CD4-positive, CD25-positive, alpha-beta regulatory T cell (primary cell): Measurements from ENCODE around the gene PLEKHA5. TPM values are rescaled to one million over a fixed set of nuclear protein-coding genes. Genes with fewer than 3 reads are reported as not detected.

Experiments
- ATAC-seq, 2 donors: fragments of 150-1000 bp; cut with Tn5 transposase; one replicate each; pipeline ENCODE4 v1.10.0; 2021; ENCODE audit warnings: low read depth in 2 of 2, moderate number of reproducible peaks in 2 of 2, moderate library complexity in 1 of 2
- DNase-seq, 3 donors: peaks; one replicate each; pipeline versions ENCODE4 v3.0.0 to v3.0.0-alpha.2; 2012 to 2022; ENCODE audit warnings: mixed read lengths in 1 of 3
- H3K27ac ChIP-seq: one replicate; pipeline ENCODE4 v1.7.0; 2013; ENCODE audit warnings: mild to moderate bottlenecking, low read length; ENCODE audit not compliant: insufficient read depth, poor library complexity, severe bottlenecking
- H3K27me3 ChIP-seq: one replicate; pipeline ENCODE4 v1.7.0; 2013; ENCODE audit warnings: low read length; ENCODE audit not compliant: control insufficient read depth, insufficient read depth
- H3K36me3 ChIP-seq: one replicate; pipeline ENCODE4 v1.7.0; 2013; ENCODE audit warnings: mild to moderate bottlenecking, low read length, moderate library complexity; ENCODE audit not compliant: control insufficient read depth, insufficient read depth
- H3K4me1 ChIP-seq: 2 replicates; pipeline ENCODE4 v1.7.0; 2013; ENCODE audit warnings: mild to moderate bottlenecking, low read length; ENCODE audit not compliant: insufficient read depth, control insufficient read depth, poor library complexity, severe bottlenecking
- H3K4me3 ChIP-seq: one replicate; pipeline ENCODE4 v1.7.0; 2013; ENCODE audit warnings: low read depth, mild to moderate bottlenecking, low read length, moderate library complexity
- H3K9me3 ChIP-seq, 2 experiments: 1 replicate in 1 of 2; 2 replicates in 1 of 2; pipeline ENCODE4 v1.7.0; 2013; ENCODE audit warnings: low read length in 2 of 2, mild to moderate bottlenecking in 1 of 2, moderate library complexity in 1 of 2; ENCODE audit not compliant: control insufficient read depth in 2 of 2
- H3K27ac Mint-ChIP-seq, 3 donors: one replicate each; pipeline ENCODE4 v1.8.0; 2020 to 2022; ENCODE audit warnings: mild to moderate bottlenecking in 3 of 3, mixed read lengths in 3 of 3, moderate library complexity in 2 of 3
- H3K27me3 Mint-ChIP-seq: one replicate; pipeline ENCODE4 v1.8.0; 2022; ENCODE audit warnings: mild to moderate bottlenecking, mixed read lengths
- H3K36me3 Mint-ChIP-seq: one replicate; pipeline ENCODE4 v1.8.0; 2020; ENCODE audit warnings: mixed read lengths
- H3K4me1 Mint-ChIP-seq, 4 donors: one replicate each; pipeline ENCODE4 v1.8.0; 2020 to 2022; ENCODE audit warnings: mixed read lengths in 4 of 4, mild to moderate bottlenecking in 1 of 4
- H3K4me3 Mint-ChIP-seq, 4 donors: one replicate each; pipeline ENCODE4 v1.8.0; 2020 to 2022; ENCODE audit warnings: mild to moderate bottlenecking in 4 of 4, mixed read lengths in 4 of 4, moderate library complexity in 3 of 4
- H3K9me3 Mint-ChIP-seq, 7 donors: one replicate each; pipeline ENCODE4 v1.8.0; 2020 to 2022; ENCODE audit warnings: mixed read lengths in 7 of 7, mild to moderate bottlenecking in 3 of 7, moderate library complexity in 2 of 7
- polyA plus RNA-seq, 4 donors: library from polyadenylated mRNA; unstranded; fragments of 300-500 nt; fragmentation: Illumina TruSeq; gene quantifications; one replicate each; pipeline ENCODE4 v1.2.3, GENCODE V29; 2021
- total RNA-seq: library from RNA; stranded (reverse); gene quantifications from one replicate; pipeline ENCODE4 v1.2.3, GENCODE V29; 2022

Gene PLEKHA5
- total and polyA plus RNA-seq, 5 donors from 2014 or later: 1.2 to 14.7 (median 2.9) TPM

DNA sequence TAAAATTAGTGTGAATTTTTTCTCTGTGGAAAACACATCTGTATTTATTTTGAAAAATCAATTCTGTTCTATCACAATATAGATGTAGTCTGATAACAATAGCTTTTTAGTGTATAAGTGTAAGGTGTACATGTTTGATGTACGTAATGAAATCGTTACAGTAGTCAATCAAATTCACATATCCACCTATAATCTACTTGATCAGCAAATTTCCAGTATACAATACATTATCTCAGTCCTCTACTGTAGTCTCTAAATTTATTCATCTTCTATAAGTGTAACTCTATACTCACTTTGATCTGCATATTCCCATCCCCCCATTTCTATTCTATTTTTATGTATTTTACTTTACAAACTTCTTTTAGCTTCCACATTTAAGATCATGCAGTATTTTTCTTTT, 13.0 kb downstream of the PLEKHA5 start:
- no peaks in the 10 kb centered on the region for H3K4me1 Mint-ChIP-seq

DNA sequence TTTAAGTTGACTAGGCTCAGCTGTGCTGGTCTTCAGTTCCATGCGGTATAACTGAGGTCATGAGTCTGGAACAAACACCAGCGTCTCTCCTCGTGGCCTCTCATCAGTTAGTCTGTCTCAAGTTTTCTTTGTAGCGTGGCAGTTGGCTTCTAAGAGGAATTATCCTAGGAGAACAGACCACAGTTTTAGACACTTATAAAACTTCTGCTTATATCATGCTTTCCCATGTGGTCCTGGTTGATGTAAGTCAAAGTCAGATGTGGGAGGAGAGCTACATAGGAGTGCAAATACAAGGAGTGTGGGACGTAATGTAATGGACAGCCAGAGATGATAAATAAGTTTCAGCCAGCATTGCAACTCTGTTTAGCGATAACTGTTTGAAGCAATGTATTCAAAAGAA, 14.8 kb downstream of the PLEKHA5 start:
- Mint-ChIP-seq H3K4me3 (no peak overlapping the region), H3K4me1 (no peaks in the 10 kb centered on the region), H3K9me3 (peaks cover 0 to 2% (median 0%) of the 10 kb centered on the region in 7 donors), H3K36me3 (no peaks in the 10 kb centered on the region), H3K27ac (no peak overlapping the region), H3K27me3 (no peaks in the 10 kb centered on the region)
- no peak for DNase-seq
- Histone ChIP-seq H3K4me1 (no peaks in the 10 kb centered on the region), H3K4me3 (no peak overlapping the region), H3K27ac (no peak overlapping the region), H3K36me3 (no peaks in the 10 kb centered on the region), H3K27me3 (no peaks in the 10 kb centered on the region), H3K9me3 (no peaks in the 10 kb centered on the region)
- no peak for ATAC-seq

More for the DNA sequence above, 13.0 kb downstream of the PLEKHA5 start:
- Histone ChIP-seq H3K9me3 (no peaks in the 10 kb centered on the region), H3K4me3 (no peak overlapping the region), H3K27me3 (no peaks in the 10 kb centered on the region), H3K36me3 (no peaks in the 10 kb centered on the region), H3K27ac (no peak overlapping the region), H3K4me1 (no peaks in the 10 kb centered on the region)
- DNase-seq (no peak), ATAC-seq (no peak)
- Mint-ChIP-seq H3K27ac (no peak overlapping the region), H3K9me3 (peaks cover 0 to 4% (median 0%) of the 10 kb centered on the region in 7 donors), H3K27me3 (no peaks in the 10 kb centered on the region), H3K36me3 (no peaks in the 10 kb centered on the region), H3K4me3 (no peak overlapping the region)

DNA sequence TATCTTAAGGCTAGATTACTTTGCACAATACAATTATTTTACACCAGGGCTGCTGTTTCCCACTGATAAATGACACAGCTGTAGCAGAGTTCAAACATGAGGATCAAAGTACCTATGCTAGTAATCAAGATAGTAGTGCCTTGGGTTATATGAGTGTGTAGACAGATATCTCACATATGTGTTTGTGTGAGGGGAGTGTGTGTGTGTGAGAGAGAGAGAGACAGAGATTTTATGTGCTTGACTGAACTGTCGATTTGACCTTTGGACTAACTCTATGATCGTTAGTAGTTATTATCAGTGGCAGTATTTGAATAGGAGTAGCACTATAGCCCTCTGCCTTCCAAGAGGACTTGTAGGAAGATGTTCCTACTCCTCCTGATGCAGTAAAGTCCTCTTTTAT, 15.5 kb downstream of the PLEKHA5 start:
- H3K4me1 Mint-ChIP-seq: no peaks in the 10 kb centered on the region
- no peak overlapping the region for H3K27ac ChIP-seq
- H3K27me3 ChIP-seq: no peaks in the 10 kb centered on the region
- no peak for DNase-seq
- no peak for ATAC-seq
- H3K9me3 ChIP-seq: no peaks in the 10 kb centered on the region
- H3K4me3 ChIP-seq: no peak overlapping the region
- H3K36me3 ChIP-seq: no peaks in the 10 kb centered on the region
- peaks cover 0 to 2% (median 0%) of the 10 kb centered on the region in 7 donors for H3K9me3 Mint-ChIP-seq
- no peaks in the 10 kb centered on the region for H3K36me3 Mint-ChIP-seq
- H3K4me3 Mint-ChIP-seq: no peak overlapping the region
- no peak overlapping the region for H3K27ac Mint-ChIP-seq
- H3K4me1 ChIP-seq: no peaks in the 10 kb centered on the region
- H3K27me3 Mint-ChIP-seq: no peaks in the 10 kb centered on the region

DNA sequence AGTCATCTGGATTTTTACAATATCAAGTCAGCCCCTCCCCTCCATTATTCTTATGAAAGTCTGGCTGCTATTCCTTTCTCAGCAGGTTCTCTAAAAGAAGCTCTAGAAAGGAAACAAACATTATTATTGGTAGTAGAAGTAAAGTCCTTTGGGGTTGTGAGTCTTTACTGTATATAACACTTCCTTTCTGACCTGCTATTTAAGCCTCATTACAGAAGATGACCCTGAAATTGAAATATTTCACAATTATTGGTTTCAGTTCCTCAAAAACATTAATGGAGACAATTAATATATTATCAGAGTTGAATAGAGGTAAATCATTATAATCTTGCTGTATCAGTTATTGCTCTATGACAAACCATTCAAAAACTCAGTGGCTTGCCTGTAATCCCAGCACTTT, 19.3 kb downstream of the PLEKHA5 start:
- DNase-seq (no peak), ATAC-seq (no peak)
- H3K27ac ChIP-seq: no peak overlapping the region
- no peaks in the 10 kb centered on the region for H3K36me3 ChIP-seq
- no peak overlapping the region for H3K27ac Mint-ChIP-seq
- no peaks in the 10 kb centered on the region for H3K4me1 ChIP-seq
- H3K9me3 ChIP-seq: no peaks in the 10 kb centered on the region
- H3K4me1 Mint-ChIP-seq: no peaks in the 10 kb centered on the region
- peaks cover 0 to 6% (median 2%) of the 10 kb centered on the region in 7 donors for H3K9me3 Mint-ChIP-seq
- no peaks in the 10 kb centered on the region for H3K27me3 ChIP-seq
- no peak overlapping the region for H3K4me3 ChIP-seq
- H3K27me3 Mint-ChIP-seq: no peaks in the 10 kb centered on the region
- no peaks in the 10 kb centered on the region for H3K36me3 Mint-ChIP-seq
- H3K4me3 Mint-ChIP-seq: no peak overlapping the region

DNA sequence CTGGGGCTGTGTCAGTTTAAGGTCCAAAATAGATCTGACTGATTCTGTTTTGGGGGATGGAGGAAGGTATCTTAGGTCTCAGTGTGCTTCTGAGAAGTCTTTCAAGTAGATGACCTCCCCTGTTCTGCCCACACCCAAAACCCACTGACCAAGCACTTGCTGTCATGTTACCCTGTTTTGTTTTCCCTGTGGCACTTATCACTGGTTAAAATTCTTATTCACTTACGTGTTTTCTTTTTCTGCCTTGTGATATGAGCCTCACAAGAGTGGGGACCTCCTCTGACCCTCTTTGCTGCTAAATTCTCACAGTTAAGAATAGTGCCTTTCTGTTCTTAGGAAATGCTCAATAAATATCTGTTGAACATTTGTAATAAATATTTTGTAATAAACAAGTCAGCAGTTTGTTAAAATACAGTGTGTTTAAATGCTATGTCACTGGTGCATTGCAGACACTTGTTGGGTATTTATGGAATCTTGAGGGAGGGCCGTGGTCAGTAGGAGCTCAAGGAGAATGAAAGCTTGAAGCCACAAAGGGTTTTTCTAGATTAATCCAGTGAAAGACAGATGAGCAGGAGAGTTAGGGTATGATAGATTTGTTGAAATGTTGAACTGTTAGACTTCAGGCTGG, 20.9 kb downstream of the PLEKHA5 start:
- H3K9me3 ChIP-seq: no peaks in the 10 kb centered on the region
- no peaks in the 10 kb centered on the region for H3K36me3 ChIP-seq
- no peaks in the 10 kb centered on the region for H3K27me3 ChIP-seq
- H3K27ac ChIP-seq: no peak overlapping the region
- H3K4me1 ChIP-seq: no peaks in the 10 kb centered on the region
- Mint-ChIP-seq H3K27me3 (no peaks in the 10 kb centered on the region), H3K4me3 (no peak overlapping the region), H3K36me3 (no peaks in the 10 kb centered on the region), H3K27ac (no peak overlapping the region), H3K9me3 (peaks cover 0 to 4% (median 2%) of the 10 kb centered on the region in 7 donors), H3K4me1 (no peaks in the 10 kb centered on the region)
- no peak for ATAC-seq
- no peak for DNase-seq
- no peak overlapping the region for H3K4me3 ChIP-seq

DNA sequence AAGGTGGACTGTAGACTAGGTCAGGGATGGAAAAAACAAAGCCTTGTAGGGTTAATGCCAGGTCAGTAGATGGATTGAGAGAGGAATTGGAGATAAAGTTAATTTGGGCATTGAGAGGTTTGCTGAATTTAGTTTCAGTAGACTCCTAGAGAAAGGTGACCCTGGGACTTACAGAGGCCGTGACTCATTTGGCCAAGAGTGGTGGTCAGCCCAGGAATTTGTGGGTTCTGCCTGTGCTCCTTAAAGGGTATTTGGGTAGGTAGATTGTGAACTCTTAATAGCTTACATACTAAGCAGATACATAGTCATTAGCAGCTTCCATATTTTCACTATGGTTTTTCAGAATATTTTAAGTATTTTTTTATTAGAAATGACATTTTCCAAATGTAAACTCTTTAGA, 21.8 kb downstream of the PLEKHA5 start:
- Histone ChIP-seq H3K27me3 (no peaks in the 10 kb centered on the region), H3K36me3 (no peaks in the 10 kb centered on the region), H3K4me3 (no peak overlapping the region), H3K27ac (no peak overlapping the region), H3K4me1 (no peaks in the 10 kb centered on the region), H3K9me3 (no peaks in the 10 kb centered on the region)
- ATAC-seq (no peak), DNase-seq (no peak)
- Mint-ChIP-seq H3K9me3 (peaks cover 0 to 4% (median 2%) of the 10 kb centered on the region in 7 donors), H3K36me3 (no peaks in the 10 kb centered on the region), H3K4me3 (no peak overlapping the region), H3K27me3 (peaks cover 4% of the 10 kb centered on the region), H3K4me1 (no peaks in the 10 kb centered on the region), H3K27ac (peak overlapping the region in 1 of 3 donors; percentile 28)

DNA sequence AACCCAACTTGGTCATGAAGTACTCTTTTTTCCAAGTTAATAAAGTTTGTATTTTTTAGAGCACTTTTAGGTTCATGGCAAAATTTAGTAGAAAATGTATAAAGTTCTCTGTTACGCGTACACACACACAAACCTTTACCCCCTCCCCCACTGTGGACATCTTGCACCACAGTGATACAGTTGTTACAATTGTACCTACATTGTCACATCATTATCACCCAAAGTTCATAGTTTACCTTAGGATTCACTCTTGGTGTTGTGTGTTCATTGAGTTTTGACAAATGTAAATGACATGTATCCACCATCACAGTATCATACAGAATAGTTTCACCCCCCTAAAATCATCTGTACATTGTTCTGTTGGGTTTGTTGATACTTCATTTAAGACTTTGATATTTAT, 23.9 kb downstream of the PLEKHA5 start:
- no peak for DNase-seq
- H3K4me1 Mint-ChIP-seq: no peaks in the 10 kb centered on the region
- no peaks in the 10 kb centered on the region for H3K36me3 Mint-ChIP-seq
- H3K27ac ChIP-seq: no peak overlapping the region
- H3K4me3 Mint-ChIP-seq: no peak overlapping the region
- no peaks in the 10 kb centered on the region for H3K4me1 ChIP-seq
- no peak for ATAC-seq
- H3K27me3 ChIP-seq: no peaks in the 10 kb centered on the region
- peaks cover 4% of the 10 kb centered on the region for H3K27me3 Mint-ChIP-seq
- H3K9me3 ChIP-seq: no peaks in the 10 kb centered on the region
- H3K27ac Mint-ChIP-seq: no peak overlapping the region
- H3K4me3 ChIP-seq: no peak overlapping the region
- H3K36me3 ChIP-seq: no peaks in the 10 kb centered on the region
- H3K9me3 Mint-ChIP-seq: peaks cover 0 to 4% (median 2%) of the 10 kb centered on the region in 7 donors

DNA sequence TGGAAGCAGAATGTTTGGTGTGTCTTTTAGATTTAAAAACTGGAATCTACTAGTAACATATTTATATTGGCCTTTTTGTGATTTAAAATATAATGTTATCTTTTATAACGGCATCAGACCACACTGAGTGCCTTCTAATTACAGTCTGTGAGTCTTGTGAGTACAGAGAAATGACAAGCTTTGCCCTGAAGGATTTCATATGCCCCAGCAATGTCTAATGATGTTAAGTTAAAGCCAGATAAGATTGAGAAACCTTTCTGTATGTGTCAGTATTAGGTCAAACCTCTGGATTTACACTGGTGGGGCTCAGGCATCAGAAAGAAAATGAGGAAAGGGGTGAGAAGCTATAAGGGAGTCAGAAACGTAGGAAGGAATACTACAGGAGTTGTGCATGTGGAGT, 25.2 kb downstream of the PLEKHA5 start:
- Histone ChIP-seq H3K27ac (no peak overlapping the region), H3K4me1 (no peaks in the 10 kb centered on the region), H3K4me3 (no peak overlapping the region), H3K27me3 (no peaks in the 10 kb centered on the region), H3K36me3 (no peaks in the 10 kb centered on the region), H3K9me3 (no peaks in the 10 kb centered on the region)
- DNase-seq (no peak), ATAC-seq (no peak)
- H3K9me3 Mint-ChIP-seq: peaks cover 0 to 4% (median under 1%) of the 10 kb centered on the region in 7 donors
- no peaks in the 10 kb centered on the region for H3K36me3 Mint-ChIP-seq
- H3K4me3 Mint-ChIP-seq: no peak overlapping the region
- no peaks in the 10 kb centered on the region for H3K4me1 Mint-ChIP-seq
- H3K27ac Mint-ChIP-seq: no peak overlapping the region
- H3K27me3 Mint-ChIP-seq: peaks cover 4% of the 10 kb centered on the region
